HG02840 (cell line): ENCODE results near the gene ATP2C2.
"Not testable (repeated sequence)": the region's sequence is repeated elsewhere in the genome, so short reads cannot be mapped to it uniquely, and the experiment has no call there.

ENCODE experiments used
- ATAC-seq: cut with Tn5 transposase; IDR thresholded peaks from one replicate; pipeline ENCODE4 v1.9.1; 2021; ENCODE audit warnings: mild to moderate bottlenecking, moderate library complexity, moderate number of reproducible peaks; ENCODE audit not compliant: unreplicated experiment, low FRiP score

ATP2C2 gene

GRCh38 chr16:84414789-84415326 is 46.5 kb downstream of the ATP2C2 start:
- ATAC-seq = no peak

- no peak for ATAC-seq
Measured at GRCh38 chr16:84416407-84417321, 48.3 kb downstream of the ATP2C2 start.

- no peak for ATAC-seq
Measured at GRCh38 chr16:84418056-84418849, 49.9 kb downstream of the ATP2C2 start.

GRCh38 chr16:84419730-84420129 is 51.4 kb downstream of the ATP2C2 start:
- no peak for ATAC-seq

- ATAC-seq = not testable (repeated sequence)
Measured at GRCh38 chr16:84420556-84420955, 52.2 kb downstream of the ATP2C2 start.

GRCh38 chr16:84421081-84421937 is 53.0 kb downstream of the ATP2C2 start:
- ATAC-seq = no peak

- ATAC-seq = no peak
Measured at GRCh38 chr16:84421938-84422220, 53.5 kb downstream of the ATP2C2 start.

- ATAC-seq = no peak
Measured at GRCh38 chr16:84423416-84423837, 55.1 kb downstream of the ATP2C2 start.

- ATAC-seq = no peak
Measured at GRCh38 chr16:84425696-84426095, 57.4 kb downstream of the ATP2C2 start.

- ATAC-seq = no peak
Measured at GRCh38 chr16:84426804-84427203, 58.5 kb downstream of the ATP2C2 start.

GRCh38 chr16:84427553-84427952 is 59.2 kb downstream of the ATP2C2 start:
- no peak for ATAC-seq

GRCh38 chr16:84430860-84431259 is 62.5 kb downstream of the ATP2C2 start:
- no peak for ATAC-seq

- ATAC-seq = no peak
Measured at GRCh38 chr16:84434800-84435199, 66.5 kb downstream of the ATP2C2 start.

- ATAC-seq = no peak
Measured at GRCh38 chr16:84436196-84436595, 67.9 kb downstream of the ATP2C2 start.

GRCh38 chr16:84438971-84439696 is 70.8 kb downstream of the ATP2C2 start:
- ATAC-seq = no peak

GRCh38 chr16:84442416-84443145 is 74.2 kb downstream of the ATP2C2 start:
- no peak for ATAC-seq

GRCh38 chr16:84443166-84443802 is 74.9 kb downstream of the ATP2C2 start:
- ATAC-seq = no peak

GRCh38 chr16:84444476-84444875 is 76.1 kb downstream of the ATP2C2 start:
- ATAC-seq = no peak

GRCh38 chr16:84446084-84446483 is 77.7 kb downstream of the ATP2C2 start:
- ATAC-seq = no peak
